HEK293 (cell line): ENCODE measurements around the gene ZNF385D.

Experiments
- CTCF ChIP-seq: fragments of 450-650 bp; formaldehyde crosslinking; IDR thresholded peaks from 2 replicates; pipeline ENCODE4 v1.5.1; 2016; ENCODE audit warnings: missing biosample characterization, missing genetic modification characterization
- REST ChIP-seq: fragments of 450-650 bp; formaldehyde crosslinking; IDR thresholded peaks from 2 replicates; pipeline ENCODE4 v1.5.1; 2016; ENCODE audit warnings: missing biosample characterization, missing genetic modification characterization
- ZNF549 ChIP-seq: fragments of 450-650 bp; IDR thresholded peaks from 2 replicates; pipeline ENCODE4 v1.5.1; 2018; ENCODE audit warnings: missing biosample characterization, missing genetic modification characterization, mild to moderate bottlenecking, inconsistent platforms, moderate library complexity
- ZSCAN30 ChIP-seq: fragments of 450-650 bp; IDR thresholded peaks from 2 replicates; pipeline ENCODE4 v1.5.1; 2018; ENCODE audit warnings: missing biosample characterization, mild to moderate bottlenecking, missing genetic modification characterization, moderate library complexity

GRCh38 chr3:21457084-21457483 lies 293.9 kb downstream of the ZNF385D start:
- TF ChIP-seq CTCF (tag by site-specific recombination) (no peak), ZSCAN30 (tag by site-specific recombination) (no peak), ZNF549 (tag by site-specific recombination) (no peak), REST (tag by site-specific recombination) (no peak)
